ENCODE data around the gene ZSWIM2.
A peak's percentile ranks its signal among the peaks of the same experiment; 100 is the strongest.
"Not testable (repeated sequence)": the region's sequence is repeated elsewhere in the genome, so short reads cannot be mapped to it uniquely, and the experiment has no call there.

ZSWIM2 gene, protein sequence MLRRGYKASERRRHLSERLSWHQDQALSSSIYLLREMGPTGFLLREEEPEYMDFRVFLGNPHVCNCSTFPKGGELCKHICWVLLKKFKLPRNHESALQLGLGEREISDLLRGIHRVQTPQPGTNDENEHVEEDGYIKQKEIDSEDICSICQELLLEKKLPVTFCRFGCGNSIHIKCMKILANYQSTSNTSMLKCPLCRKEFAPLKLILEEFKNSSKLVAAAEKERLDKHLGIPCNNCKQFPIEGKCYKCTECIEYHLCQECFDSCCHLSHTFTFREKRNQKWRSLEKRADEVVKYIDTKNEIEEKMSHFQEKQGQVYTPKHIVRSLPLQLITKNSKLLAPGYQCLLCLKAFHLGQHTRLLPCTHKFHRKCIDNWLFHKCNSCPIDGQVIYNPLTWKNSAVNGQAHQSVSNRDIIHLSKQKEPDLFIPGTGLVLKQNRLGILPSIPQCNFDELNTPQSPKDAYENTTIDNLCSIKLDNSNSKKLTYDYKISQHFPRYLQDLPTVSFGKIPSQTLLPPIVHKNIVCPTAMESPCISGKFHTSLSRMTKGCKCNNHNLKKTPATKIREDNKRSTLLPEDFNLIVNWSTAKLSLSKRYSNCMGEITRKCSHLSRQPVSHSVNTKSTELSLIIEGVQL

DNA sequence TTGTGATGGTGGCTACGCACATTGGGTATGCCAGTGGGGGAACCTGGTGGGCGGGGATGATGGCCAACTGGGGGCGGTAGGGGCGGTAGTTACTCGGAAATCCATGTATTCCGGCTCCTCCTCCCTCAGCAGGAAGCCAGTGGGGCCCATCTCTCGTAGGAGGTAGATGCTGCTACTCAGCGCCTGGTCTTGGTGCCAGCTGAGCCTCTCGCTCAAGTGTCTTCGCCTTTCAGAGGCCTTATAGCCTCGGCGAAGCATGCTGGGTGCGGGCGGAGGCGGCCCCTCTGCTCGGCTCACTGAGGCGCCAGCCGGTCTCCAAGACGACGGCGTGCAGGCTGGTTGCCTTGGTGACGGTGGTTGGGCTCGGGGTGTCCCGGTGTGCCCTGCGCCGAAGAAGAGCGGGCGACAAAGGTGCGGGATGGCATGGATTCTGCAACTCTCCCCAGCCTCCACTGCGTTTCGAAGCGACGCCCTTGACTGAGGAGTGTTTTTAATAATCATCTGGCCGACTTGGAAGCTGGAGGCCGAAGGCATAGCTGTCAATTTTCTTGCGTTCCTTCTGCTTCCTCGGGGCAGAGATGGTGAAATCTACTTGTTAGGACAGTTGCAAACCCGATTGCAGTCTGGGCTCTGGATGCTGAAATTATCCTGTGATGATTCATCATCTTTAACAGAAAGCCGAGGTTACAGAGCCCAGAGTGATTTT is at the start of gene ZSWIM2:
Gene ZSWIM2 (minus strand): TSS at position 298 of the 706 bp plus-strand sequence. CDS start 40 bp downstream, at position 258.
- no peak for DNase-seq

GRCh38 chr2:186896220-186896619 is 47.2 kb upstream of the ZSWIM2 start:
- not testable (repeated sequence) for DNase-seq

DNA sequence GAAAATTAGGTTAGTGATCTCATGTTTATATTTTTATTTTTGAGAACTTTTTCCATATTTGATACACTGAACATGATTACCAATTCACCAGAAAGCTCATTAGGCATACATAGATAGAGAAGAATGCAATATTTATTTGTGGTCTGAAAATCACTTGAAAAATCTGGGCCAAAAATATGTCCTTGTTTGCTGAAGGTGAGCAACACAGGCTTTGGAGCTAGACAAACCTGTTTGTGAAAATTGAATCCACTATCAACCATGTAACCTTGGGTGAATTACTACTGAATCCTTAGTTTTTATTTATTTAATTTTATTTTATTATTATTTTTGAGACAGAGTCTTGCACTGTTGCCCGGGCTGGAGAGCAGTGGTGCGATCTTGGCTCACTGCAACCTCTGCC is 46.5 kb upstream of the ZSWIM2 start:
- no peak for DNase-seq

DNA sequence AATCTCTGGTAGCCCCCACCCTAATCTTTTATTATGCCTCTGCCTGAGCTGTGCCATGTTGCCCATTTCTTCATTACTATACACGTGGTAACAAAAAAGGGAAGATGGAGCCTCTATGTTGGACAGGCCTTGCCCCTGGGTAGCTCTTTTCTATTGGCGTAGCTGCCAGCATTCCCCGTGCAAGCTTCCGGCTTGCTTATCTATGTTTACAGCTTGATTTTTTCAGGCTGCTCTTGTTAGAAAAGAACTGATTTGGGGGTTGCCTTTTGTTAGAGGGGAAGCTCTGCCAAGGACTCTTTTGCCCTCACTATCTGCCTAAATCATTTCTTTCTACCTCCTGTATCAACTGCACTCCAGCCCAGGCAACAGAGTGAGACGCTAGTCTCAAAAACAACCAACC is 45.5 kb upstream of the ZSWIM2 start:
- no peak for DNase-seq

DNA sequence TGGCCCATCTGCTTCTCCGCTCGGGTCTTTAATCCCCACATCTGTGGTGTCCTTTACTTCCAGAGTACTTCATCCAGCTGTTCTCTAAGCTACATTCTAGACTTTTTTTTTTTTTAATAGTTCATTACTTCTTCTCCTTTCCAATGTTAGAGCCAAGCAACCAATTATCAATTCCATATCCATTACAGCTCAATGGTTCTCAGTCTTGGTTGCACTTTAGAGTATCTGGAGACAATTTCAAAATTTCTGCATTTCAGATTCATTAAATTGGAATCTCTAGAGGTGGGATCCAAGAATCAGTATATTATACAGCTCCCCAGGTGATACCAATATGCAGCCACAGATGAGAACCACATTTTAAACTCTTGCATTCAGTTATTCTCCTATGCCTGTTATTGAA is 43.9 kb upstream of the ZSWIM2 start:
- DNase-seq, result no peak

GRCh38 chr2:186891185-186891621 is 42.2 kb upstream of the ZSWIM2 start:
- DNase-seq, result no peak

GRCh38 chr2:186889101-186889879 is 40.3 kb upstream of the ZSWIM2 start:
- peak; percentile 48 for DNase-seq

- no peak for DNase-seq
Observed at GRCh38 chr2:186887107-186888090, 38.4 kb upstream of the ZSWIM2 start.

- peak; percentile 85 for DNase-seq
Observed at GRCh38 chr2:186884587-186884986, 35.6 kb upstream of the ZSWIM2 start.

GRCh38 chr2:186883666-186884065 is 34.7 kb upstream of the ZSWIM2 start:
- no peak for DNase-seq

- DNase-seq, result no peak
Observed at GRCh38 chr2:186882511-186883071, 33.6 kb upstream of the ZSWIM2 start.

- no peak for DNase-seq
Observed at GRCh38 chr2:186881660-186882059, 32.7 kb upstream of the ZSWIM2 start.

- no peak for DNase-seq
Observed at GRCh38 chr2:186879312-186879711, 30.3 kb upstream of the ZSWIM2 start.

- no peak for DNase-seq
Observed at GRCh38 chr2:186874713-186875112, 25.7 kb upstream of the ZSWIM2 start.

DNA sequence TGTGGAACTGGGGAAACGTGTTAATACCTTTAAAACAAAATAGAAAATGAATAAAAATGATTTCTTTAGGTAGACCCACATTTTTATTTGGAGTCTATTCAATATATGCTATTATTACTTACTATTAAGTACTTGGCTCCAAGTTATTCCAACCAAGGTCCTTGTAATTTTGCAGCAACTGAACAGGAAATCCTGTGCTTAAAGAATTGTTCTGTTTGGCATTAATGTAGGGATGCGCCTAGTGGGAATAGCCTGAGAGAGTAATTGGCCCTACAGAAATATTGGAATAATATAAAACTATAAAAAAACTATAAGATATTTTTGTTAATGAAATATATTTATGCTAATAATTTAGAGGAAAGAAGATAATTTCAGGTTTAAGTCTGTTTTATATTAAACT is 22.9 kb upstream of the ZSWIM2 start:
- no peak for DNase-seq

DNA sequence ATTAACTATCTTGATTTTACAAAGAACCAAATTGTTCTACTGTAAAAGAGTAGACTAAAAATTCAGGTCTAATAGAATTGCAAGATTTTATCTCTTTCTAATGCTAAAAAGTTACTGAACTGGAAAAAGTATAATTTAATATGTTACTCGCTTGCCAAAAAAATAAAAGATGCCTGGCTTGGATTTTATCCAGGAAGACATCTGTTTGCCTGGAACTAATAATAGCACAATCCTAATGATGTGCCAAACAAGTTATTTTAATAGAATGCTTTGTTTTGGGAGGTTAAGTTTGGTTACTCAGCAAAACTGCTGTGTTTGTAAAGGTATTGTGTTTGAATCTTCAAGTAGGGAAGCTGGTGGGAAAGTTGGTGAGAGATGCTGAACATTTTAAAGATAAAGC is 19.4 kb upstream of the ZSWIM2 start:
- no peak for DNase-seq

DNA sequence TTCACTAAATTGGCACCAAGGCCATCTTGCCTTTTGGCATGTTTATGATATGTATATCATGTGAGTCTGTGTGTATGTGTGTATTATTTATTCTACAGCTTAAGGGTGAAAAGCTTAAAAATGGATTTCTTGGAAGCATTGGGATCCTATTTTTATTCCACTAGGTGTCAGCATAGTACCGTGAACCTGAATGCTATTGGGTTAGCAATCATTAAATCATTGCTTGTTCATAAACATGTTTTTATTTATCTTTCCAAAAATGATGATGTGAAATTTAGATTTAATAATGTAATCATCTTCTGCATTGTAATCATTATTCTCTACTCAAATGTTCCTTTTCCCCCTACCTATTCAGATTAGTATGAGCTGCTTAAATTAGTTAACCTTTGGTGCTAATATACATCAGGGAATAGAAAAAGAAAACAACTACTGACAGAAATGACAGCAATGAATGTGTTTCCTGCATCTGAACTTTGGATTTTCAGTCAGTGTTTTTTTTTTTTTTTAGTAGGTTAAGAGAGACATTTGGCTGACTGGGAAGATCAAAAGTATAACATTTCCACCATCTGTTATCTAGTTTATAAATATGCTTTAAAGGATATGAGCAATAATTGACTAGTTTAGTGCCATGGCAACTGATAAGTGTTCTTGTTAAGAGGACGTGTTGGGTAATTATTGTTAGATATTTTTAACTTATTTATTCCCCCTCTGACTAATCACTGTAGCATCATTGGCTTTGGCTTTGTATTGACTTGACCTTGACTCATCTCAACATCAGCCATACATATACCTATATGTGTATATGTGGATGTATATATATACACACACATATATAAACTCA is 14.1 kb upstream of the ZSWIM2 start:
- peak; percentile 39 for DNase-seq

GRCh38 chr2:186855216-186855615 is 6.2 kb upstream of the ZSWIM2 start:
- no peak for DNase-seq

DNA sequence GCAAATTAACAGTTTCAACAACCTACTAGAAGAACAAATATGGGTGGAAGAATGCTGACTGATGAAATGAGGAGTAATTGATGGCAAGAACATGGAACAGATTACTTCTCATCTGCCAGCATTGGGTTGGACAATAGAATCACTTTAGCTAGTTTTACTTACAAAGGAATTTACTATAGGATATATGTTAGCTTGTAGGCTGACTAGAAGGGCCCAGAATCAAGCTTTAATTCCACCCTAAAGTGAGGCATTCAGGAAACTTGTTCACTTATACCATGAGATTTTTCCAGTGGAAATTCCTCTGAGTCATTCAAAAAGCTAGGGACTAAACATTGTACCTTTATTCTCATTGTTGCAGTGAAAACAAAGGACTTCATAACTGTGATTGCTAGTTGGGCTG is 5.0 kb upstream of the ZSWIM2 start:
- DNase-seq, result no peak

- DNase-seq, result no peak
Observed at GRCh38 chr2:186852508-186852907, 3.5 kb upstream of the ZSWIM2 start.

All from KG1 (cell line).